Fibroblast of lung (primary cell): ENCODE results near the gene AGBL4. TPM values are rescaled to one million over a fixed set of nuclear protein-coding genes. Genes with fewer than 3 reads are reported as not detected.
A peak's percentile ranks its signal among the peaks of the same experiment; 100 is the strongest.

Source experiments
- DNase-seq, 2 donors: peaks; one replicate each; pipeline versions ENCODE4 v3.0.0 to v3.0.0-alpha.2; 2010; ENCODE audit warnings: low read depth in 2 of 2
- H2AFZ ChIP-seq: 2 replicates; pipeline ENCODE4 v1.5.1; 2012; ENCODE audit warnings: low read length, control low read depth, inconsistent platforms
- H3K27ac ChIP-seq: 2 replicates; pipeline ENCODE4 v1.5.1; 2011; ENCODE audit warnings: low read length, control low read depth; ENCODE audit not compliant: insufficient read depth
- H3K27me3 ChIP-seq: 2 replicates; pipeline ENCODE4 v1.5.1; 2011; ENCODE audit warnings: mild to moderate bottlenecking, low read length; ENCODE audit not compliant: control insufficient read depth, insufficient read depth
- H3K36me3 ChIP-seq: 2 replicates; pipeline ENCODE4 v1.5.1; 2011; ENCODE audit warnings: low read length; ENCODE audit not compliant: control insufficient read depth, insufficient read depth
- H3K4me1 ChIP-seq: 2 replicates; pipeline ENCODE4 v1.5.1; 2011; ENCODE audit warnings: low read length; ENCODE audit not compliant: control insufficient read depth, insufficient read depth; ENCODE audit errors: extremely low read depth
- H3K4me2 ChIP-seq: 2 replicates; pipeline ENCODE4 v1.5.1; 2011; ENCODE audit warnings: low read length, control low read depth; ENCODE audit not compliant: insufficient read depth; ENCODE audit errors: extremely low read depth
- H3K4me3 ChIP-seq, 4 experiments: fragments of 200-600 bp in 1 of 4; sonication (generic) in 1 of 4; replicated peaks in 1 of 4; 2 replicates each; pipeline ENCODE4 v1.5.1; 2011 to 2016; ENCODE audit warnings: low read length in 4 of 4, low read depth in 3 of 4, mild to moderate bottlenecking in 3 of 4, control low read depth in 2 of 4, inconsistent platforms in 1 of 4, mixed read lengths in 1 of 4; ENCODE audit not compliant: insufficient read depth in 1 of 4; ENCODE audit errors: control extremely low read depth in 1 of 4
- H3K79me2 ChIP-seq: 2 replicates; pipeline ENCODE4 v1.5.1; 2012; ENCODE audit warnings: mild to moderate bottlenecking, low read length, inconsistent platforms; ENCODE audit not compliant: control insufficient read depth, insufficient read depth
- H3K9ac ChIP-seq: 2 replicates; pipeline ENCODE4 v1.5.1; 2011; ENCODE audit warnings: mild to moderate bottlenecking, low read length, control low read depth; ENCODE audit not compliant: insufficient read depth
- H3K9me3 ChIP-seq: 2 replicates; pipeline ENCODE4 v1.5.1; 2012; ENCODE audit warnings: low read depth, low read length; ENCODE audit not compliant: control insufficient read depth, insufficient read depth
- H4K20me1 ChIP-seq: 2 replicates; pipeline ENCODE4 v1.5.1; 2011; ENCODE audit warnings: low read length; ENCODE audit not compliant: control insufficient read depth, insufficient read depth; ENCODE audit errors: extremely low read depth
- EZH2 ChIP-seq: IDR thresholded peaks from 2 replicates; pipeline ENCODE4 v1.5.1; 2012; ENCODE audit warnings: low read length, control low read depth, mild to moderate bottlenecking; ENCODE audit errors: missing control alignments
- polyA plus RNA-seq, 2 donors: library from polyadenylated mRNA; depleted of rRNA in 1 of 2; stranded (reverse) in 1 of 2; unstranded in 1 of 2; fragments of >200 nt; gene quantifications; 2 replicates each; pipeline ENCODE4 v1.2.1, GENCODE V29; 2011 to 2012; ENCODE audit warnings: missing spikeins in 1 of 2
- total RNA-seq: library from RNA; depleted of rRNA; stranded (reverse); fragments of >200 nt; gene quantifications from 2 replicates; pipeline ENCODE4 v1.2.1, GENCODE V29; 2014
- TF ChIP-seq, protein P1 (sequence below), 2 donors: IDR thresholded peaks in 1 of 2; conservative IDR thresholded peaks in 1 of 2; 1 replicate in 1 of 2; 2 replicates in 1 of 2; pipeline ENCODE4 v1.5.1; 2011 to 2012; ENCODE audit warnings: low read length in 2 of 2, control low read depth in 1 of 2, inconsistent platforms in 1 of 2, low read depth in 1 of 2, mild to moderate bottlenecking in 1 of 2

AGBL4 gene
- total and polyA plus RNA-seq, 2 donors (not counting 1 experiment from before 2014, with no cell fraction given) = not detected

DNA sequence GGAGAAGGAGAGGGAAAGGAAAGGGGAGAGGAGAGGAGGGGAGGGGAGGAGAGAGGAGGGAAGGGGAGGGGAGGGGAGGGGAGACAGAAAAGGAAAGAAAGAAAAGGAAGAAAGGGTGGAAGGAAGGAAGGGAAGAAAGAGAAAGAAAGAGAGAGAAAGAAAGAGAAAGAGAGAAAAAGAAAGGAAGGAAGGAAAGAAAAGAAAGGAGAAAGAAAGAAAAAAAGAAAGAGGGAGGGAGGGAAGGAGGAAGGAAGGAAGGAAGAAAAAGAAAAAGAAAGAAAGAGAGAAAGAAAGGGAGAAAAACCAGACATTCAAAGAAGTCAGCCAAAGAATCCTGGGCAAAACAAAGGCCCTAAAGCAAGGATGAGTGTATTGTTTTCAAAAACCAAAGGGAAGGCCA lies 1426.1 kb downstream of the AGBL4 start:
- no peak overlapping the region for H3K27ac ChIP-seq
- no peaks in the 10 kb centered on the region for H3K36me3 ChIP-seq
- no peaks in the 10 kb centered on the region for H3K27me3 ChIP-seq
- no peaks in the 10 kb centered on the region for H4K20me1 ChIP-seq
- no peak for DNase-seq
- no peaks in the 10 kb centered on the region for H3K9me3 ChIP-seq
- no peak overlapping the region for H3K4me2 ChIP-seq
- no peak for TF ChIP-seq EZH2
- TF ChIP-seq, protein P1, sequence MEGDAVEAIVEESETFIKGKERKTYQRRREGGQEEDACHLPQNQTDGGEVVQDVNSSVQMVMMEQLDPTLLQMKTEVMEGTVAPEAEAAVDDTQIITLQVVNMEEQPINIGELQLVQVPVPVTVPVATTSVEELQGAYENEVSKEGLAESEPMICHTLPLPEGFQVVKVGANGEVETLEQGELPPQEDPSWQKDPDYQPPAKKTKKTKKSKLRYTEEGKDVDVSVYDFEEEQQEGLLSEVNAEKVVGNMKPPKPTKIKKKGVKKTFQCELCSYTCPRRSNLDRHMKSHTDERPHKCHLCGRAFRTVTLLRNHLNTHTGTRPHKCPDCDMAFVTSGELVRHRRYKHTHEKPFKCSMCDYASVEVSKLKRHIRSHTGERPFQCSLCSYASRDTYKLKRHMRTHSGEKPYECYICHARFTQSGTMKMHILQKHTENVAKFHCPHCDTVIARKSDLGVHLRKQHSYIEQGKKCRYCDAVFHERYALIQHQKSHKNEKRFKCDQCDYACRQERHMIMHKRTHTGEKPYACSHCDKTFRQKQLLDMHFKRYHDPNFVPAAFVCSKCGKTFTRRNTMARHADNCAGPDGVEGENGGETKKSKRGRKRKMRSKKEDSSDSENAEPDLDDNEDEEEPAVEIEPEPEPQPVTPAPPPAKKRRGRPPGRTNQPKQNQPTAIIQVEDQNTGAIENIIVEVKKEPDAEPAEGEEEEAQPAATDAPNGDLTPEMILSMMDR (conservative IDR thresholded peaks at IDR 0.05 in 1 of 2, IDR thresholded peaks at IDR 0.05 in 1 of 2; ENCODE audit: low read depth in 1 of 2, low read length in 2 of 2) = no peak
- H3K79me2 ChIP-seq = no peaks in the 10 kb centered on the region
- no peaks in the 10 kb centered on the region for H3K4me1 ChIP-seq
- H3K4me3 ChIP-seq = no peak overlapping the region
- H2AFZ ChIP-seq = no peak overlapping the region
- H3K9ac ChIP-seq = no peak overlapping the region

DNA sequence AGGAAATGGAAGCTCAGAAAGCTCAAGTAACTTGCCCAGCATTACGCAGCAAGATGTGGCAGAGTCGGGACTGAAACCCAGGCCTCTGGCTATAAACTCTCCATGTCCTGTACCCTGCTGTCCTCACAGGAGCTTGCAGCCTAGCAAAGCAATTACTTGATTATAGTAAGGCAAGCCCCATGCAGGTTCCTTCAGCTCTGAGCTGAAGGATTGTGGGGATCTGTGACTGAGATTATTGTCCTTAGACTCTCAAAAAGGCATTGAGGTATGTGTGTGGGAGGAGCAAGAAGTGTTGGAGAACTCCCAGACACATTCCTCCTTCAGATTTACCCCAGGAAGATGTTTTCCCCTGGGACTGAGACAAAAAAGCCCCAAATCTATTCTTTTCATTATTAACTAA lies 1427.7 kb downstream of the AGBL4 start:
- no peaks in the 10 kb centered on the region for H3K9me3 ChIP-seq
- no peak overlapping the region for H3K4me3 ChIP-seq
- no peak overlapping the region for H2AFZ ChIP-seq
- no peaks in the 10 kb centered on the region for H4K20me1 ChIP-seq
- TF ChIP-seq EZH2 = no peak
- TF ChIP-seq, protein P1 (conservative IDR thresholded peaks at IDR 0.05 in 1 of 2, IDR thresholded peaks at IDR 0.05 in 1 of 2; ENCODE audit: low read depth in 1 of 2, low read length in 2 of 2) = no peak
- H3K4me1 ChIP-seq = no peaks in the 10 kb centered on the region
- H3K36me3 ChIP-seq = no peaks in the 10 kb centered on the region
- H3K27ac ChIP-seq = no peak overlapping the region
- H3K9ac ChIP-seq = no peak overlapping the region
- no peak overlapping the region for H3K4me2 ChIP-seq
- DNase-seq = peak in 1 of 2 donors; percentile 46
- no peaks in the 10 kb centered on the region for H3K27me3 ChIP-seq
- no peaks in the 10 kb centered on the region for H3K79me2 ChIP-seq

DNA sequence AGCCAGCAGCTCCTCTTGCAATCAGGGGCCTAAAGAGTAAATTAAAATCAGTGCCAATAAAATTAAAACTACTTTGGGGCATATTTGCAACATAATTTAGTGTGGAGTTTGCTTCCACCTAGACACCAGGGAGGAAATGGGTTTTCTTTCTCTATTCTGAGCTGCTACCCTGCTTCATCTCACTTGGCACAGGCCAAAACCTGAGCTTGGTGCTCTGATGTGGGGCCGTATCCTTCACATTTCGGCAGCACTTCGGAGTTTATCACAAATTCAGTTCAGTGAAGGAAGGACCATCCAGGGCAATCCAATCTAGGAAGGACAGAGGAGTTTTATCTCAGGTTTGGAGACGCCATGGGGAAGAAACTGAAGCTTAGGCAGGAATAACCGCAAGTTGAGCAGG lies 1428.1 kb downstream of the AGBL4 start:
- no peaks in the 10 kb centered on the region for H4K20me1 ChIP-seq
- no peaks in the 10 kb centered on the region for H3K4me1 ChIP-seq
- H3K4me2 ChIP-seq = no peak overlapping the region
- no peak overlapping the region for H3K4me3 ChIP-seq
- H3K27me3 ChIP-seq = no peaks in the 10 kb centered on the region
- no peaks in the 10 kb centered on the region for H3K36me3 ChIP-seq
- H3K79me2 ChIP-seq = no peaks in the 10 kb centered on the region
- no peak overlapping the region for H3K27ac ChIP-seq
- DNase-seq = no peak
- no peak overlapping the region for H2AFZ ChIP-seq
- no peaks in the 10 kb centered on the region for H3K9me3 ChIP-seq
- TF ChIP-seq EZH2 = no peak
- TF ChIP-seq, protein P1 (conservative IDR thresholded peaks at IDR 0.05 in 1 of 2, IDR thresholded peaks at IDR 0.05 in 1 of 2; ENCODE audit: low read depth in 1 of 2, low read length in 2 of 2) = no peak
- no peak overlapping the region for H3K9ac ChIP-seq
